Fibroblast of upper back skin (primary cell): ENCODE results near the gene IL1R1.
"Not testable (repeated sequence)": the region's sequence is repeated elsewhere in the genome, so short reads cannot be mapped to it uniquely, and the experiment has no call there.

Source experiments
- DNase-seq: peaks from one replicate; pipeline ENCODE4 v3.0.0-alpha.2; 2013

Gene IL1R1

DNA sequence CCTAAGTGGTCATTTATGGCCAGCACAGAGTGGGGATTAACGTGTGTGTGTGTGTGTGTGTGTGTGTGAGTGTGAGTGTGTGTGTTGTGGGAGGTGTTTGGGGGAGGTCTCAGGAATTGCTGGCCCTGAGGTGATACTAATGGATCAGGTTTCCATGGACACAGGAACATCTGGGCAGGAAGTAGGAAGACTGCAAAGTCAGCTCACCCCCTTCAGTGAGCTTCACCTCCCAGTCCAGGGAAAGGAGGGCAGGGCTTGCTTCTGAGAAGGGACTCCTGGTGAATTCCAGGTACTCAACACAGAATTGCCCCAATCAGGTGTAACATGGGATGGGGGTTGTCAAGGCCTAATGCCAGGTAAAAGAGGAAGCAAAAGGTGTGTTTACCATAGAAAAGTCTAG, 30.3 kb upstream of the IL1R1 start:
- DNase-seq = no peak

- DNase-seq = peak; percentile 91
These were observed 29.6 kb upstream of the IL1R1 start for GRCh38 chr2:102112692-102113665.

GRCh38 chr2:102114290-102114721, 28.2 kb upstream of the IL1R1 start:
- DNase-seq = peak; percentile 95

- no peak for DNase-seq
These were observed 27.6 kb upstream of the IL1R1 start for GRCh38 chr2:102114851-102115497.

GRCh38 chr2:102116630-102117471, 25.7 kb upstream of the IL1R1 start:
- DNase-seq = no peak

- peak; percentile 48 for DNase-seq
These were observed 25.1 kb upstream of the IL1R1 start for GRCh38 chr2:102117472-102117858.

- DNase-seq = no peak
These were observed 23.3 kb upstream of the IL1R1 start for GRCh38 chr2:102119255-102119654.

GRCh38 chr2:102120261-102120660, 22.3 kb upstream of the IL1R1 start:
- no peak for DNase-seq

- DNase-seq = no peak
These were observed 21.8 kb upstream of the IL1R1 start for GRCh38 chr2:102120701-102121159.

GRCh38 chr2:102122115-102122514, 20.4 kb upstream of the IL1R1 start:
- peak; percentile 94 for DNase-seq

GRCh38 chr2:102122909-102123308, 19.6 kb upstream of the IL1R1 start:
- no peak for DNase-seq

GRCh38 chr2:102124421-102124820, 18.1 kb upstream of the IL1R1 start:
- DNase-seq = not testable (repeated sequence)

- no peak for DNase-seq
These were observed 16.4 kb upstream of the IL1R1 start for GRCh38 chr2:102126169-102126568.

- DNase-seq = no peak
These were observed 15.9 kb upstream of the IL1R1 start for GRCh38 chr2:102126660-102127059.

DNA sequence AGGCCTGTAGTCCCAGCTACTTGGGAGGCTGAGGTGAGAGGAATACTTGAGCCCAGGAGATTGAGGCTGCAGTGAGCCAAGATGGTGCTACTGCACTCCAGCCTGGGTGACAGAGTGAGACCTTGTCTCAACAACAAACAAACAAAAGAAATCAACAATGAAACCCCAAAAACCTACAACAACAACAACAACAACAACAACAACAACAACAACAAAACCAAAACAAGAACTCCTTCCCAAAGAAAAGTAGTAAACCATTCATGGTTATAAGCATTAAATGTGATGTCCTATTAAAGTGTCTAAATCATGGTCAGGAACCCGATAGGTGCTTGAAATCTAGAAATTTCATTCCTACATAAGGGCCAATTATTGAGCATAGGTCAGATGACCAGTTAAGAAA, 13.5 kb upstream of the IL1R1 start:
- DNase-seq = no peak

- DNase-seq = no peak
These were observed 12.4 kb upstream of the IL1R1 start for GRCh38 chr2:102129951-102130646.

- DNase-seq = no peak
These were observed 11.9 kb upstream of the IL1R1 start for GRCh38 chr2:102130647-102130991.

- DNase-seq = no peak
These were observed 11.0 kb upstream of the IL1R1 start for GRCh38 chr2:102131564-102131963.

DNA sequence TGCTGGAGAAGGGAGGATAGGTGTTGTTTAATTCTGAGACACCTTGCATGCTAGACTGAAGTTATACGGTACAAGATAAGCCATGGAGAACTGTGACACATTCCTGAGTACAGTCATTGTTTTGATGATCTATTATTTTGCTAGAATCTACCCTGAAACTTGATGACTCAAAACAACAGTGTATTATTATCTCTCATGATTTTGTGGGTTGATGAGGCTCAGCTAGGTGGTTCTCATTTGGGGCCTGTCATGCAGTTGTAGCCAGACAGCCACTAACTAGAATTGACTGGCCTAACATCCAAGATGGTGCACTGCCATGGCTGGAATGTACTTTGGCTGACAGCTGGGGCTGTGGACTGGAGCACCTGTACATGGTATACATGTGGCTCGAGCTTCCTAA, 5.4 kb upstream of the IL1R1 start:
- no peak for DNase-seq

GRCh38 chr2:102138331-102138730, 4.2 kb upstream of the IL1R1 start:
- DNase-seq = no peak

DNA sequence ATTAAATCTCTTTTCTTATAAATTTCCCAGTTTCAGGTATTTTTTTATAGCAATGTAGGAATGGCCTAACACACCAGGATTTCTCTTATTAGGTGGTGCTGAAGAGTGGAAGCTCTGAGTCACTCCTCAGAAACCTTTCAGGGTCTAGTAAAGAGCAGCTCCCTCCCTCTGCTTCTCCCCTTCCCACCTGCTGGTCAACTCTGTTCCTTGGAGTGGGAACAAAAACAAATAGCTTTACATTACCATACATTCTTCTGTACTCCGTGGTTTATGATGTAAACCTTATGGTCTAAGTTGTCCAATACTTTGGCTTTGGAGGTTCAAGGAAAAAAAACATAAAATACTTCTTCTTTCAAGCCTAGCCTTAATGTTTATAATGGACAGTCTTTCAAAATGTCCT, 2.7 kb upstream of the IL1R1 start:
- peak; percentile 83 for DNase-seq

- peak; percentile 60 for DNase-seq
These were observed 2.2 kb upstream of the IL1R1 start for GRCh38 chr2:102140377-102140776.
